T-helper 1 cell (primary cell): Measurements from ENCODE around the gene PLIN5.

ENCODE experiments used
- DNase-seq, 5 donors: peaks; one replicate each; pipeline ENCODE4 v3.0.0-alpha.2; 2012 to 2020
- total RNA-seq, 4 donors: gene quantifications; one replicate each; lab custom pipeline; 2026; lab: John Stamatoyannopoulos, UW

Gene PLIN5
- 0 to 0.46 (median 0.33) reads per million in 4 donors for total RNA-seq

DNA sequence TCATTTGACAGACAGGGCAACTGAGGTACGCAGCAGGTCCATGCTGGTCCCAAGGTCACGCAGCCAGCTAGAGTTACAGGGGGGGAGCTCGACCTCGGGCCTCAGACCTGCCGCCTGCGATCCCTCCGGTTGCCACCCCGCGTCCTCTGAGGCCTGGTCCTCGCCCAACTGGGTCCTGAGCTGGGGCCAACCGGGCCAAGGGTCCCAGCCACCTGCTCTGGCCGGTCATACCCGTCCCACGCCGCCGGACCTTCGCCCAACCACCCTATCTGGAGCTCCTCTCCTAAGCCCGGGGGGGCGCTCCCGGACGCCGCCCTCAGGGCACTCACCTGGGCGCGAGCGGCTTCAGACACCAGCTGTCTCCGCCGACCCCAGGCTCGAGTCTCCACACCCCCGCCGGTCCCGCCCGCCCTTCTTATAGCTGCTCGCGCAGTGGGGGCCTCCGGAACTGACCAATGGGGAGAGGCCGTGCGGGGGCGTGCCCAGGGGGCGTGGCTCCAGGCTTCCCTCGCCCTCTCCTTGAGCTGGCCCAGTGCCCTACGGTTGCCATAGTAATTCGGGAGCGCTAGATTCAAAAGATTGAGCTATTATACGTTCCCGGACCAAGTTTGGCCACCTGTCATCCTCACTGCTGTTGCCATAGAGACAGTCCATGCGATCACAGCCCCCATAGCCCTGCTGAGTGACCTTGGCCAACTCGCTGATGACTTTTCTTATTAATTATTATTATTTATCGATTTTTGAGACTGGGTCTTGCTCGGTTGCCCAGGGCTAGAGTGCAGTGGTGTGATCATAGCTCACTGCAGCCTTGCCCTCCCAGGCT is at the start of gene PLIN5:
Gene PLIN5 (minus strand): TSS at position 389 of the 823 bp plus-strand sequence. CDS start 1,150 bp downstream, outside the sequence.
- peak in 1 of 5 donors; percentile 22 for DNase-seq

DNA sequence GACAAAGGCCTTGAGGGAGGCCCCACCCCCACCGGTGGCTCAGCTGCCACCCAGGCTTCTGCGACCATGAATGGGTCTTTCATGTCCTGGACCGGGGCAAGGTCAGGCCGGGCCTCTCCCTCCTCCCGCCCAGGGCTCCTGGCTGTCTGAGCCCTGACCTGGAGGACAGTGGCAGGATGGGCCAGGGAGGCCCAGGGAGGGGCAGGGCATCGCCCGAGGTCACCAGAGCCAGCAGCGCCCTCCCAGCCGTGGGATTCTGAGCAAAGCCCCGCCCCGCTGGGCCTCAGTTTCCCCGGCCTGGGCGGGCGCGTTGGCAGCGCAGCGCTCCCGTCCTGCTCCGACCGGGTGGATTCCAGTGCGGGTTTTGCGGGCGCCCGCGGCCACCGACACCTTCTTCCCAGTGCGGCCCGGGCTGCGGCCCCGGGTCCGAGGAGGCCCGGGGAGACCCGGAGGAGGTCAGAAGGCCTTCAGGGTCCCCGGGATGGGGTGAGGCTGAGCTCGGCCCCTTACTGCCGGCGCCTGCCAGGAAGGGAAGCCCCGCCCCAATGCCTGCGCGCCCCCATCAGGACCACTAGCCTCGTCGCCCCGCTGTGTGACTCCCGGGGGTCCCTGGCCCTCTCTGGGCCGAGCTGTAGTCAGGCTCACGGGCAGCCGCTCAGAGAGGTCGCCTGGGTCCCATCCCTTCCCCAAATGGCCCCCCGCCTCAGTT is 49.1 kb upstream of the PLIN5 start:
- DNase-seq = no peak

DNA sequence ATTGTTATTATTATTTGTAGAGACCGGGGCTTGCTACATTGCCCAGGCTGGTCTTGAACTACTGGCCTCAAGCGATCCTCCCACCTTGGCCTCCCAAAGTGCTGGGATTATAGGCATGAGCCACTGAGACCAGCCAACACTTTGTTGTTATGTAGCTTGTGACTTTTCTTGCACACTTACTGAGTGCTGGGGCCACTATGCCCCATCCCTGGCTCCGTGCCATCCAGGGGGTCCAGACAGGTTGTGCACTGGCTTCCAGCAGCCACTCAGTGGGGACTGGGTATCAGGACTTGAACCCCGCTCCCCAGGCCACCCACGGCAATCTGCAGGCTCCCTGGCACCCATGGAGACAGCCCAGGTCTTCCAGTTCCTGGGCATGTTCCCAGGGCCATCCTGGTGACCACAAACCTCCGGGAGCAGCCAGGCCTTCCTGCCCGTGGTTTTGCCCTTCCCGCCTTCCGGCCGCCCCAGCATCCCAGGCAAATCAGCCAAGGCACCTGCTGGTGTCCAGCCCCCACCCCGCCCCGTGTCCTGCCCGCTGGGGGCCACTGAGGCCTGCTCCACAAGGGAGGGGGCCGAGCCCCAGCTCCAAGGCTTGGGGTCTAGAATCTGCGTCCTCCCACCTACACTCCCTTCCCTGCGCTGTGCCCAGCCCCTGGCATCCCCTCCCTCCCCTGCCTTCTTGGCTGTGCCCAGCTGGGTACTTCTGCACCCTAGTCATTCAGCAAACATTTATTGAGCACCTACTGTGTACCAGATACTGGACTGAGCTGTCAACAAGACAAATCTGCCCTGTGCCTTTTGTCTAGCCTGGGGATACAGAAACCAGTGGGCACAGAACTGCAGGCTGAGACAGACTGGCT is 48.2 kb upstream of the PLIN5 start:
- no peak for DNase-seq

- no peak for DNase-seq
Measured at GRCh38 chr19:4581666-4582553, 46.9 kb upstream of the PLIN5 start.

DNA sequence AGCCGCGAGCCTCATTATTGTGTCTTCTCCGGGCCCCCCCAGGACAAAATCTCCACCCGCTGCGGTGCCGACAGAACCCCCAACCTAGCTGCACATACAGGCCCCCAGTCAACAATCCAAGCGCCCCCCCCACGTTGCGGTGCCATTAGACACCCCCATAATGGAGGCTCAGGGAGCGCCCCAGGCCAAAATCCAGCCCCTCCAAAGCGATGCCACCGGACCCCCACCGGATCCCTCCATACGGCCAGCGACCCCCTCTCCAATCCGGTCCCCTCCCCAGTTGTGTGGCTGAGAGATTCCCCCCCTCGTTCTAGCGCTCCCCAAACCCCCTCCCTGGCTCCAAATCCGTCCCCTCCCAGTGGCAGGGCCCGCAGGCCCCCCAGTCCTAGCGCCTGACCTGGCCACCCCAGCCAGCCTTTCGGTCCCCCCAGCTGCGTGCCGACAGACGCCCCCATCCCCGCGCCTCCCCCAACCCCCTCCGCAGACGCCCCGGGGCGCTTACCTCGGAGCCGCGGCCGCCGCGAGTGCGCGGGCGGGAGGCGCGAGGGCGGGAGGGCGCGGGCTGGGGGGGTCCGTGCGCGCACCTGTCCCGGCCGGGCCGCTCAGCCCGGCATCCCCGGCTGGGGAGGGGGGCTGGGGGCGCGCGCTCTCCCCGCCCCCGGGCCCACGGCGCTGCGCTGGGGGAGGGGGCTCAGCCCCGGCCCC is 46.1 kb upstream of the PLIN5 start:
- no peak for DNase-seq

DNA sequence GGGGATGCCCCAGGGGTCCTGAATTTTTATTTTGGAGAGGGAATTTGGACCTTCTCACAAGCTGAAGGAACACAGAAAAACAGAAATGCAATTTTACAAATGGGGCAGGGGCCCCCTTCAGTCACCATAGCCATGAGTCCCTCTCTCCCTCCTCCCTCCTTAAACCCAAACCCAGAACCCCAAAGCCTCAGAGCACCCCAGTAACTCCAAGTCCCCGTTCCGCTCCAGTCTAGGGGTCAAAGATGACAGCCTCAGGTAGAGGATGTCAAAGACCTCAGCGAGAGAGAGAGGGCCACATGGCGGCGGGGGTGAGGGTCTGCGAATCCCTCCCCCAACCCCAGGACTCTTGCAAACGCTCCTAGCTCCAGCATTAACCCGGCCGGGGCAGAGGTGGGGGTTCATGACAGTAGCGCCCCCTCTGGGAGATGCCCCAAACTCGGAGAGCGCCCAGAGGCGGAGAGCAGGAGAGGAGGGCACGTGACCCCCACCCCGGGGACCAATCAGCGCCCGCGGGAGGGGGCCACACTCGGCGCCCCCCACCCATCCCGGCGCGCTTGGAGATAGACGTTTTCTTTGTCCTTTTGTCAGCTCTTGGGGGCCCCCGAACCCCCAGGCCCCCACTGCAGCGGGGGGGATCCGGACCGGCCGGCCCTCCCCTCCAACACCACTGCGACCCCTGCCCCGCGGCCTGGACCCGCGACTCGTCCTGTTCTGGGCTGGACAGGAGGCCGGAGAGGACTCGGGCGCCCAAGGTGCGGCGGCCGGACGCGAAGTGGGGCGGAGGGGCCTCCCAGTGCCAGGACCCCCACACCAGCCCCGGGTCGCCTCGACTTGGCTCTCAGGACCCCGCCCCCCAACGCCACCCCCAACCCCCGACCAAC is 45.2 kb upstream of the PLIN5 start:
- DNase-seq = no peak

GRCh38 chr19:4579389-4579788 is 44.4 kb upstream of the PLIN5 start:
- no peak for DNase-seq

- DNase-seq = no peak
Measured at GRCh38 chr19:4578552-4579248, 43.7 kb upstream of the PLIN5 start.

DNA sequence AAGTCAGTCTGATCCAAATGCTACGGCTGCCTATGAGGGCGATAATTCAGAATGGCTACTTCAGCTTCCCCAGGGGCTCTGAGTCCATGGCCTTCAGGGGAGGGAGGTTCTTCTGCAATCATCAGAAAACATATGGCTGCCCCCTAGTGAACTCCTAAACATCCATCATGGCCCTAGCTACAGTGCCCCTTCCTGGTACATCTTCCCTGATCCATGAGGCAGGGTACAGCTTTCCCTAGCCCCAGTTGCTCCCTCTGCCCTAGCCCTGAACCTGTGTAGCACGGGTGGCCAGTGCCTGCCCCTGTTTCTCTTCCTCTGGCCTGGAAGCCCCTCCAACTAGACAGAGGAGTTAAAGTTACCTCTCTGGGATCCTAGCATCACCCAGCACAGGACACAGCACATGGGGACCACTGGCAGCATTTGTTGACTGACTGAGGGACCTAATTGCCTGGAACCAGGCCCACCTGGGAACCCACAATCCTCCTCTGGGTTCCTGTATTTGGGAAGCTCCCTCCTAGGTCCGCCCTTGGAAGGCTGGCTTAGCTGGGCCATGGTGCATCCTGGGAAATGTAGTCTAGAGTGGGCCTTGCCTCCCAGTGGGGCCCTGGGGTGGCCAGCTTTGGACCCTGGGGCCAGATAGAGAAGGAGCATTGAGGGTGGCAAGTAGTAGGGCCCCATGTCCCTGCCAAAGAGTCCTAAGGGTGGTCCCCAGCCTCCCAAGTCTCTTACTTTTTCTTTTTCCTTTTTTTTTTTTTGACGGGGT is 42.2 kb upstream of the PLIN5 start:
- DNase-seq = no peak

DNA sequence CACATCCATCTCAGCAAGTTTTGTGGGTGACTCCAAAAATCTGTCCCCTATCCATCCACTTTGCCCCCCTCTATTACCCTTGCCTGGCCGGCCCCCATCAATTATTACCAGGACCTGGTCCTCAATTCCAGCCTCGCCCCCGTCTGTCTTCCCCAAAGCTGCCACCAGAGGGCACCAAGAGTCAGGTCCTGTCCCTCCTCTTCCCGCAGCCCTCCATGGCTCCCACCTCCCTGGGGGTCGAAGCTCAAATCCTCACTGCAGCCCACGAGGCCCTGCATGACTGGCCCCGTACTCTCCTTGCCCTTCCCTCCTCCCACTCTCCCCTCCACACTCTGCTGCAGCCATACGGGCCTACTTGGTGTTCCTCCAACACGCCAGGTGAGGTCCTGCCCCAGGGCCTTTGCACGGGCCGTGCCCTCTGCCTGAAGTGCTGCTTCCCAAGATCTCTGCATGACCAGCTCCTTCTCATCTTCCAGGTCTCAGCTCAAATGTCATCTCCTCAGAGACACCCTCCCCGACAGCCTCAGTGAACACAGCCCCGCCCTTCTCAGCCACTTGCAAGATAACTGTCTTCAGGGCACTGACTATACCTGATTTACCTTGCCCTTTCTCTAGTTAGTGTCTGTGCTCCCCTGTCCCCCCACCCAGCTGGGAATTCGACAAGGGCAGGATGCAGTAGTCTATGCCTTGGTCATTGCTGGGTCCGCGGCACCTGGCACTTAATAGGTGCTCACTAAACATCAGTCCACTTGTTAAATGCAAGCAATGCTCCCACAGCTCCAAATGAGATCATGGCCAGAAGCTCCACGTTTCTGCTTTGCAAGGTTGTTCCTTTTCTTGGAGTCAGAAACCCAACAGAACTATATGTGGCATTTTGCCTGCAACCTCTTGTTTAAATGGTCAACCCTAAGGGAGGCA is 41.3 kb upstream of the PLIN5 start:
- peak in 4 of 5 donors; percentile 41 to 68 (median 50) for DNase-seq

DNA sequence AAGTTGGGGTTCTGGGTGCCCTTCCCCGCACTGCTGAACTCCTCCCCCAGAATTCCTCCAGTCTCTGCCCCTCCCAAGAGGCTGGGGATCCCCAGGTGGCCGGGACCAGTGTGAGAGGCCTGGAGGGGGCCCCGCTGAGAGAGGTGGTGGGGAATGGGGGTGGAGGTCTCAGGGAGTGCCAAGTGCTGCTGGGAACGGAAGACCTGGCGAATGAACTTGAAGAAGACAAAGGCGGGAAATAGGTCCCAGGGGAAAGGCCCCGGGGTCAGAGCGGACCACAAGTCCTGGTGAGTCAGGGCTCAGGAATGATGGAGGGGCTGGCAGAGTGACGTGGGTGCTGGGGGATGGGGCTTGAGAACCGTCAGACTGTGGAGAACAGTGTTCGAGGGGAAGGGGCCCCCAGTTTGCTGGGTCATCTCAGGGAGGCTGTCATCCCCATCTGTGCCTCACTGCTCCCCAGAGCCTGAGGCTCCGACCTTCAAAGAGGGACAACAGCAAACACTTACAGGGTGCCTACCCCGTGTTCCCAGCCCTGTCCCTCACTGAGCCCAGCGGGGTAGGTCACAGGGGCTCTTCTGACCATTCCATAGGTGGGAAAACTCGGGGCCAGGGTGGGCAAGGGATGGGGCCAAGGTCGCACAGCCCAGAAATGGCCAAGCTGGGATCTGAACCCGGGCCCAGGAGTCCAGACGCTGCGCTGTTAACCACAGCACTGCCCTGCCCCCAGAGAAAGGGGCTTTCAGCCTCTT is 40.4 kb upstream of the PLIN5 start:
- no peak for DNase-seq

DNA sequence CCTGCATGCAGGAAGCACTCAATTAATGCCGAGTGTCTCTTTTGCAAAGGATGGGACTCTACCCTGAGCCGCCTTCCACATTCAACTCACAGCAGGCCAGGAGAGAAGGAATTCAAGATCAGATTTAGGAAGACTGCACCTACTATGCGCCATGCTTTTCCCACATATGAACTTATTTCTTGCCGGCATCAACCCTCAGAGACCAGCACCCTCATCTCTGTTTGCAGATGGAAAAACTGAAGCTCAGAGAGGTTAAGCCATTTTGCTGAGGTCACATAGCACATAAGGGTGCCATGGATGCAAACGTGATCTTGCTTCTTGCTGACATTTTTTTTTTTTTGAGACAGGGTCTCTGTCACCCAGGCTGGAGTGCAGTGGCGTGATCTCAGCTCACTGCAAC is 38.7 kb upstream of the PLIN5 start:
- DNase-seq = no peak

DNA sequence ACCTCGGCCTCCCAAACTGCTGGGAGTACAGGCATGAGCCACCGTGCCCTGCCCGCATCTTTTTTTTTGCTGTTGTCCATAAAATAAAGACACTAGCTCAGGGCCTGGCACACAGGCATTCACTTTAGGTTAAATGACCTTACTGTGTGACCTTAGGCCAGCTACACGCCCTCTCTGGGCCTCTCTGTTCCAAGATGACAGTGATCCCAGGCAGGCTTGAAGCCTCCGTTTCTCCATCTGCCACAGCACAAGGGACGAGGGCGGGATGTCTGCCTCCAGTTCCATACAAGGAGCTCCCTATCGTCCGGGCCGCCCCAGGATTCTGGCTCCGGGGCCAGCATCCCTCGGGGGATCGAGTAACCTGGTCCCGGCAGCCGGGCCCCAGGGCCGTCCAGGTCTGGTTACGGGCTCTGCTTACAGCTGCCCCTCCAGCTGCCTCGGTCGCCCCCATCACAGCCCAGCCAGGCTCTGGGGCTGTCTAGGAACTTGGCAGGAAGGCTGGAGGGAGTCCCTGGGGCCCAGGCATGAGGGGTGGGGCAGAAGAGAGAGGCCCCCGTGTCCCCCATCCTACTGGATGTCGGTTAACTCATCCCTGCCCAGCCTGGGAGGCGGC is 36.4 kb upstream of the PLIN5 start:
- DNase-seq = no peak

DNA sequence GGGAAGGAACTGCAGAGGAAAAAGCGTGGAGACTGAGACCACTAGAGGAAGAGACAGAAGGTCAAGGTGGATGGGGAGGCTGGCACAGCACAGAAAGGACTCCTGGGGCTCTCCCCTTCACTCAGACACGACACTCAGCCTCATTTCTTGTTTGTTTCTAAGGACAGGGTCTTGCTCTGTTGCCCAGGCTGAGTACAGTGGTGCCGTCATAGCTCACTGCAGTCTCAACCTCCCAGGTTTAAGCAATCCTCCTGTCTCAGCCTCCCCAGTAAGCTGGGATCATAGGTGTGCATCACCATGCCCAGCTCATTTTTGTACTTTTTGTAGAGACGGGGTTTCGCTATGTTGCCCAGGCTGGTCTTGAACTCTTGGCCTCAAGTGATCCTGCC is 35.9 kb upstream of the PLIN5 start:
- no peak for DNase-seq

DNA sequence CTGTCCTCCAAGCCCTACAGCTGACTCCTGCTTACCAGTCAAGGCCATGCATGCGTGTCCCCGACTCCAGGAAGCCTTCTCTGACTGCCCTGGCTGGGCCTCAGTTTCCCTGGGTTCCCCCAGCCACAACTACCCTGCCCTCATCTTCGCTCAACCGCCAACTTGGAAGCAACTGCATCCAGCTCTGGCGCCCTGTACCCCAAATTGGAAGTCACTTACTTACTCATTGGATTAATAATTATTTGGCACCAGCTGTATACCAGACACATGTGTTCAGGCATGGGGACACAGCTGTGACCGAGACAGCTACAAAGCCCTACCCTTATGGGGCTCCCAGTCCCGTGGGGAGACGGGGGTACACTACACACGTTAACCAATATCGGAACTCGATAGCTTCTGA is 35.4 kb upstream of the PLIN5 start:
- DNase-seq = no peak

DNA sequence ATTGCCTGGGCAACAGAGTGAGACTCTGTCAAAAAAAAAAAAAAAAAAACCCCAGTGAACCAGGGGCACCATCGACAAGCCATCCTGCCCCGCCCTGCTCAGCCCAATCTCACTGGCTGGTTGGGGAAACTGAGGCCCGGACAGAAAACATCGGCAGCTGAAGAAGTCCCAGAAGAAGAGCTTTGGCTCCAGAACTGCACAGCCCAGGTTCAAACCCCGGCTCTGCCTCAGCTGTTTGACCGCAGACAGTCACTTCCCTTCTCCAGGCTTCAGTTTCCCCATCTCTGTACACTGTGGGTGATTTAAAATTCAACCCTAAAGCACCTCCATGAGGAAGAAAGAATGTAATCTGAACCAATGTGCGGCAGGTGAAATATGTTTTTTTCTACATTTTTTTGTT is 33.9 kb upstream of the PLIN5 start:
- no peak for DNase-seq
